HepG2 (cell line): Measurements from ENCODE around the gene NPW. TPM values are rescaled to one million over a fixed set of nuclear protein-coding genes. Genes with fewer than 3 reads are reported as not detected.

Experiments
- AKNA ChIP-seq: sonication (generic); formaldehyde crosslinking; IDR thresholded peaks from 2 replicates; pipeline ENCODE4 v1.4.0; 2020; ENCODE audit warnings: missing genetic modification reagents, borderline replicate concordance
- CENPBD1 ChIP-seq: sonication (generic); formaldehyde crosslinking; IDR thresholded peaks from 2 replicates; pipeline ENCODE4 v1.8.0; 2022; ENCODE audit warnings: missing genetic modification reagents, low read depth, mild to moderate bottlenecking, borderline replicate concordance
- FLYWCH1 ChIP-seq: sonication (generic); formaldehyde crosslinking; IDR thresholded peaks from 2 replicates; pipeline ENCODE4 v1.8.1; 2023; ENCODE audit warnings: mild to moderate bottlenecking, missing genetic modification reagents
- HDAC1 ChIP-seq: sonication (generic); formaldehyde crosslinking; IDR thresholded peaks from 2 replicates; pipeline ENCODE4 v1.5.1; 2020; ENCODE audit warnings: mild to moderate bottlenecking, missing genetic modification reagents
- JARID2 ChIP-seq: sonication (generic); formaldehyde crosslinking; IDR thresholded peaks from 2 replicates; pipeline ENCODE4 v1.8.1; 2023; ENCODE audit warnings: missing genetic modification reagents, inconsistent platforms; ENCODE audit not compliant: insufficient replicate concordance
- MYNN ChIP-seq: sonication (generic); formaldehyde crosslinking; IDR thresholded peaks from 2 replicates; pipeline ENCODE4 v1.4.0; 2020; ENCODE audit warnings: mild to moderate bottlenecking, low read depth, missing genetic modification reagents
- PRPF4 ChIP-seq: fragments of 200-400 bp; formaldehyde crosslinking; IDR thresholded peaks from 2 replicates; pipeline ENCODE4 v1.6.1; 2016; ENCODE audit warnings: low read length, low read depth; ENCODE audit not compliant: poor library complexity, severe bottlenecking
- REL ChIP-seq: sonication (generic); formaldehyde crosslinking; conservative IDR thresholded peaks from 2 replicates; pipeline ENCODE4 v1.8.0; 2022; ENCODE audit warnings: mild to moderate bottlenecking, missing genetic modification reagents, moderate library complexity
- RFX1 ChIP-seq: fragments of 450-650 bp; IDR thresholded peaks from 2 replicates; pipeline ENCODE4 v1.6.1; 2017
- RXRA ChIP-seq: sonication (generic); formaldehyde crosslinking; IDR thresholded peaks from 2 replicates; pipeline ENCODE4 v1.5.1; 2020; ENCODE audit warnings: missing genetic modification reagents
- ZNF138 ChIP-seq: sonication (generic); formaldehyde crosslinking; IDR thresholded peaks from 2 replicates; pipeline ENCODE4 v1.5.0; 2020; ENCODE audit warnings: mild to moderate bottlenecking, low read depth, missing genetic modification reagents
- ZNF17 ChIP-seq: sonication (generic); formaldehyde crosslinking; IDR thresholded peaks from 2 replicates; pipeline ENCODE4 v1.5.0; 2020; ENCODE audit warnings: mild to moderate bottlenecking, missing genetic modification reagents
- ZNF232 ChIP-seq: sonication (generic); formaldehyde crosslinking; IDR thresholded peaks from 2 replicates; pipeline ENCODE4 v1.4.0; 2020; ENCODE audit warnings: missing genetic modification reagents, borderline replicate concordance
- ZNF512 ChIP-seq: sonication (generic); formaldehyde crosslinking; IDR thresholded peaks from 2 replicates; pipeline ENCODE4 v1.4.0; 2020; ENCODE audit warnings: mild to moderate bottlenecking, missing genetic modification reagents
- ZNF768 ChIP-seq: sonication (generic); formaldehyde crosslinking; IDR thresholded peaks from 2 replicates; pipeline ENCODE4 v1.4.0; 2020; ENCODE audit warnings: missing genetic modification reagents
- polyA plus RNA-seq, 8 experiments: library from polyadenylated mRNA; depleted of rRNA in 3 of 8; stranded (reverse) in 7 of 8; unstranded in 1 of 8; fragments of >200 nt; fragmentation: Illumina TruSeq in 4 of 8; extraction: Trizol in 4 of 8; gene quantifications; 2 replicates each; pipeline versions ENCODE4 v1.2.1 to v1.2.3, GENCODE V29; 2011 to 2016; ENCODE audit warnings: low read depth in 4 of 8, missing spikeins in 1 of 8, mixed read lengths in 1 of 8; ENCODE audit not compliant: insufficient read depth in 1 of 8
- total RNA-seq, 5 experiments: library from RNA; depleted of rRNA; stranded (reverse); fragments of >200 nt; fragmentation: Illumina TruSeq; extraction: Trizol; gene quantifications; 2 replicates each; pipeline ENCODE4 v1.2.3, GENCODE V29; 2016; ENCODE audit warnings: low read depth in 1 of 5
- TF ChIP-seq, protein P1 (sequence below): sonication (generic); formaldehyde crosslinking; IDR thresholded peaks from 2 replicates; pipeline ENCODE4 v1.5.0; 2020; ENCODE audit warnings: missing genetic modification reagents, mild to moderate bottlenecking, borderline replicate concordance
- TF ChIP-seq, protein P2 (sequence below): sonication (generic); formaldehyde crosslinking; IDR thresholded peaks from 2 replicates; pipeline ENCODE4 v1.4.0; 2020; ENCODE audit warnings: mild to moderate bottlenecking, missing genetic modification reagents
- TF ChIP-seq, protein P3 (sequence below): sonication (generic); formaldehyde crosslinking; IDR thresholded peaks from 2 replicates; pipeline ENCODE4 v1.5.0; 2020; ENCODE audit warnings: missing genetic modification reagents, mild to moderate bottlenecking, borderline replicate concordance

The NPW gene
- total and polyA plus RNA-seq, 2 of the 13 experiments (the other 11 are each of a cell fraction or from before 2014, with no cell fraction given), result 0.24 to 0.97 TPM

- TF ChIP-seq, protein P1, sequence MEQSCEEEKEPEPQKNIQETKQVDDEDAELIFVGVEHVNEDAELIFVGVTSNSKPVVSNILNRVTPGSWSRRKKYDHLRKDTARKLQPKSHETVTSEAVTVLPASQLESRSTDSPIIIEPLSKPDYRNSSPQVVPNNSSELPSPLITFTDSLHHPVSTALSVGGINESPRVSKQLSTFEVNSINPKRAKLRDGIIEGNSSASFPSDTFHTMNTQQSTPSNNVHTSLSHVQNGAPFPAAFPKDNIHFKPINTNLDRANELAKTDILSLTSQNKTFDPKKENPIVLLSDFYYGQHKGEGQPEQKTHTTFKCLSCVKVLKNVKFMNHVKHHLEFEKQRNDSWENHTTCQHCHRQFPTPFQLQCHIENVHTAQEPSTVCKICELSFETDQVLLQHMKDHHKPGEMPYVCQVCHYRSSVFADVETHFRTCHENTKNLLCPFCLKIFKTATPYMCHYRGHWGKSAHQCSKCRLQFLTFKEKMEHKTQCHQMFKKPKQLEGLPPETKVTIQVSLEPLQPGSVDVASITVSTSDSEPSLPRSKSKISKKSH, result no peak; the same call in 1 of the 2 replicates
- TF ChIP-seq RXRA (CRISPR knock-in tag), result no peak
- TF ChIP-seq, protein P2, sequence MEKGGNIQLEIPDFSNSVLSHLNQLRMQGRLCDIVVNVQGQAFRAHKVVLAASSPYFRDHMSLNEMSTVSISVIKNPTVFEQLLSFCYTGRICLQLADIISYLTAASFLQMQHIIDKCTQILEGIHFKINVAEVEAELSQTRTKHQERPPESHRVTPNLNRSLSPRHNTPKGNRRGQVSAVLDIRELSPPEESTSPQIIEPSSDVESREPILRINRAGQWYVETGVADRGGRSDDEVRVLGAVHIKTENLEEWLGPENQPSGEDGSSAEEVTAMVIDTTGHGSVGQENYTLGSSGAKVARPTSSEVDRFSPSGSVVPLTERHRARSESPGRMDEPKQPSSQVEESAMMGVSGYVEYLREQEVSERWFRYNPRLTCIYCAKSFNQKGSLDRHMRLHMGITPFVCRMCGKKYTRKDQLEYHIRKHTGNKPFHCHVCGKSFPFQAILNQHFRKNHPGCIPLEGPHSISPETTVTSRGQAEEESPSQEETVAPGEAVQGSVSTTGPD (CRISPR knock-in tag), result no peak
- TF ChIP-seq CENPBD1, result no peak
- no peak for TF ChIP-seq RFX1
- TF ChIP-seq JARID2 (CRISPR knock-in tag), result no peak
- TF ChIP-seq PRPF4, result no peak
- TF ChIP-seq FLYWCH1 (CRISPR knock-in tag), result no peak
- TF ChIP-seq ZNF232 (CRISPR knock-in tag), result no peak
- no peak for TF ChIP-seq HDAC1
- no peak for TF ChIP-seq ZNF17 (CRISPR knock-in tag)
- TF ChIP-seq ZNF138 (CRISPR knock-in tag), result no peak
- TF ChIP-seq REL (CRISPR knock-in tag), result no peak
- no peak for TF ChIP-seq MYNN (CRISPR knock-in tag)
- TF ChIP-seq ZNF512 (CRISPR knock-in tag), result no peak
- no peak for TF ChIP-seq AKNA (CRISPR knock-in tag)
- no peak for TF ChIP-seq ZNF768 (CRISPR knock-in tag)
- TF ChIP-seq, protein P3, sequence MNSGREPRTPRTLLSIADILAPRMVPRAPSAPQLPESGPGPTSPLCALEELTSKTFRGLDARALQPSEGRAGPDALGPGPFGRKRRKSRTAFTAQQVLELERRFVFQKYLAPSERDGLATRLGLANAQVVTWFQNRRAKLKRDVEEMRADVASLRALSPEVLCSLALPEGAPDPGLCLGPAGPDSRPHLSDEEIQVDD, result no peak
These were observed 13.7 kb downstream of the NPW start (continued) for GRCh38 chr16:2033057-2033908.
